ENCODE results near the gene NKD2.
"Not testable (repeated sequence)": the region's sequence is repeated elsewhere in the genome, so short reads cannot be mapped to it uniquely, and the experiment has no call there.

The NKD2 gene, protein sequence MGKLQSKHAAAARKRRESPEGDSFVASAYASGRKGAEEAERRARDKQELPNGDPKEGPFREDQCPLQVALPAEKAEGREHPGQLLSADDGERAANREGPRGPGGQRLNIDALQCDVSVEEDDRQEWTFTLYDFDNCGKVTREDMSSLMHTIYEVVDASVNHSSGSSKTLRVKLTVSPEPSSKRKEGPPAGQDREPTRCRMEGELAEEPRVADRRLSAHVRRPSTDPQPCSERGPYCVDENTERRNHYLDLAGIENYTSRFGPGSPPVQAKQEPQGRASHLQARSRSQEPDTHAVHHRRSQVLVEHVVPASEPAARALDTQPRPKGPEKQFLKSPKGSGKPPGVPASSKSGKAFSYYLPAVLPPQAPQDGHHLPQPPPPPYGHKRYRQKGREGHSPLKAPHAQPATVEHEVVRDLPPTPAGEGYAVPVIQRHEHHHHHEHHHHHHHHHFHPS

GRCh38 chr5:1008451-1009358 lies at the start of gene NKD2:
Gene NKD2 (plus strand): TSS chr5:1008802. CDS start chr5:1009058, 256 bp downstream.
- peak; percentile 73 for DNase-seq (ENCODE audit: low spot score)

DNA sequence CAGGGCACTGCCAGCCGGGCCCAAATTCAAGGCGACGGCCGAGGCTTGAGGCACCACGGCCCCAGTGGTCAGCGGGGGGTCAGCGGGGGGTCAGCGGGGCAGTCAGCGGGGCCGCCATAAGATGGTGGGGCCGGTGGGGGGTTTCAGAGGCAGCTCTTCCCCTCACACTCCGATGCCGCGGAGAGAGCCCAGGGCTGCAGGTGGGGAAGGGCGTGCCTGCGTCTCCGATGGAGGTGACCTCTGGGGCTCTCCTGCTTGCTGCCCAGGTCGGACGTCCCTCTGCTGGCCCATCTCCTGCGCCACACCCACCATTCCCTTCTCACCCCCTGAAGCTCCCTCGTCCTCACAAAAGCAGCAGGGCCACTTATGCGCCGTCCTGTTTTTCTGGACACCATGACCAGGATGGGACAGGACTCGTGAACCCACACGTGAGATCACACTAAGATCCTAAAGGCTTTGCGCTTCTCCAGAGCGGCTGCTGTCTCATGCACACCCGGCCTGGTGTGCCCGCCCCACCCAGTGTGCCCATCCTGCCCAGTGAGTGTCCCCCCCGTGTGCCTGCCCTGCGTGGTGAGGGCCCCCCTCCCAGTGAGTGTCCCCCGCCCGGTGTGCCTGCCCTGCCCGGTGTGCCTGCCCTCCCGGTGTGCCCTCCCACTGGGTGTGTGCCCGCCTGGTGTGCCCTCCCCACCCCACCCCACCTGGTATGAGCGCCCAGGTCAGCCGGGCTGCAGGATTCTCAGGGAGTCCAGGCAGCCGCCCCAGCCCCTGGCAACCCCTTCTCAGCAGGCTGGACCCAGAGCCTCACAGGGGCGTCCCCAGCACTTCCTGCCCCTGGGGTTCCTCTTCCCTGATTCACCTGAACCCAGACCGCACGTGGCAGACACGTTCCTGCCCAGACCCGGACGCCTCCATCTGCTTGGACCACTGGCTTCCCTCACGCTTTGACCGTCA lies 48.7 kb upstream of the NKD2 start:
- DNase-seq (ENCODE audit: low spot score): no peak

DNA sequence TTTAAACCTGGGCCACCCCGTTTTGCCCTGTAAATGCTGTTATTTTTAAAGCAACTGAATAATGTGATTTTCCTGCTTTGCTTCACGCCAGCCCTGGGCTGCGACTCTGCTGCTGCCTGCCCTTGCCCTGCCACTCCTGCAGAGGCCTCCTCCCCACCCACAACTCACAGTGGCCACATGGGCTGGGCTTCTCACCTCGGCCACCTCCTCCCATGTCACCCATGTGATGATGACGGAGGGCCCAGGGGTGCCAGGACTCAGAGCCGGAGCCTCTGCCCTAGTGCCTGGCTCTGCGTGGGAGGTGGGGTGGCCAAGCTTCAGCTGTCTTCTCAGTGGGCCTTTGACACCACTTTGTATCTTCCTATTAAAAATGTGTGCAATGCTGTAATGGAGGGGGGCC lies 48.1 kb upstream of the NKD2 start:
- DNase-seq (ENCODE audit: low spot score): no peak

- DNase-seq (ENCODE audit: low spot score): no peak
These were observed 47.4 kb upstream of the NKD2 start for GRCh38 chr5:961002-961710.

GRCh38 chr5:961711-962240 lies 46.8 kb upstream of the NKD2 start:
- DNase-seq (ENCODE audit: low spot score): no peak

GRCh38 chr5:962386-962785 lies 46.2 kb upstream of the NKD2 start:
- DNase-seq (ENCODE audit: low spot score): no peak

DNA sequence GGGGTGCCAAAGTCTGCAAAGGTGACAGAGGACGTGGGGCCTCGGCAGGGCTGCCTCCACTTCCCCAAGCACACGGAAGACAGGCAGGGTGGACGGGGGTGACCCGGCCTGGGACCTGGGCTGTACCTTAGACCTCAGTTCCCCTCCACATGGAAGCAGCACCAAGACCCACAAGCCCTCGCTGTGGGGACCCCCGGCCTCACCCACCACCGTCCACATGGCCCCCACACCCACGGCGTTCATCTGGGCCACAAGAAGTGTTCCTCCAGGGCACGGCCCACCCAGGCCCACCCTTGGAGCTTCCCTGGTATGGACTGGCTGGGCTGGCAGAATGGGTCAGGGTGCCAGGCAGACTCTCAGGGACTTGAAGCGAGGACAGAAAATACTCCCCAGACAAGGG lies 45.8 kb upstream of the NKD2 start:
- no peak for DNase-seq (ENCODE audit: low spot score)

- no peak for DNase-seq (ENCODE audit: low spot score)
These were observed 45.3 kb upstream of the NKD2 start for GRCh38 chr5:963310-963672.

DNA sequence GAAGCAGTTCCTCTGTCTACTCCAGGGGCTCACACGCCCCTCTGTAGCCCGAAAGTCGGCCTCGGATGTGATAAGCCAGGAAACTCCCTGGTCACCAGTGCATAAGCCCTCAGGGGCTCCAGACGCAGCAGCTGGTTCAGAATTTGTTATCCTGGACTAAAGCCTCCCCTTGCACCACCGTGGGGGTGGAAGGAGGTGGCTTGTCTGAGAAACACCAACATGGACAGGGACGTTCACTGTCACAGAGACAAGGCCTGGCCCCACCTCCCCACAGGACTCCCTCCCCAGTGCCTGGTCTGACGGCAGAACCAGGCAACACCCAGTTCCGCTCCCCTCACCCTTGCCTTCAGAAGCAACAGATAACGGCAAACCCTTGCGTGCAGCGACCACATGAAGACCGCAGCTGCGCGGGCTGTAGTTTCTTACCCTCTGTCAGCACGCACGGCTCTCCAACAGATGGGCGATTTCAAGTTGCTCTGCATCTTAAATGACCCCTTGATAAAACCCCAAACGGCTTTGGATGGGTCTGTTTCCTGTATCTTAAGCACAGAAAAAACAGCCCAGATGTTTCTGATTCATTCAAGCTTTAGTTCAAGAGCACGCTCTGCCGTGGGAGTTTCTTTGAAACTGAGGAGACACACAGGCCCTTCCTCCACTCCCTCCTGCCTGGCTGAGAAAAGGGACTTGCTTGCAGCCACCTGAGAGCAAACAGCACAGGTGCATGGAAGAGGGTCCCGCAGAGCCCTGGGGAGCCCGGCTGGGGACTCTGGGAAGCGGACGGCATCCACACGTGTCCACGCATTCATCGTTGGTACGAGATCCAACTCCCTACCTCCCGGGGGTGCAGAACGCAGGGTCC lies 44.7 kb upstream of the NKD2 start:
- no peak for DNase-seq (ENCODE audit: low spot score)

- DNase-seq (ENCODE audit: low spot score): no peak
These were observed 43.8 kb upstream of the NKD2 start for GRCh38 chr5:964821-965220.

DNA sequence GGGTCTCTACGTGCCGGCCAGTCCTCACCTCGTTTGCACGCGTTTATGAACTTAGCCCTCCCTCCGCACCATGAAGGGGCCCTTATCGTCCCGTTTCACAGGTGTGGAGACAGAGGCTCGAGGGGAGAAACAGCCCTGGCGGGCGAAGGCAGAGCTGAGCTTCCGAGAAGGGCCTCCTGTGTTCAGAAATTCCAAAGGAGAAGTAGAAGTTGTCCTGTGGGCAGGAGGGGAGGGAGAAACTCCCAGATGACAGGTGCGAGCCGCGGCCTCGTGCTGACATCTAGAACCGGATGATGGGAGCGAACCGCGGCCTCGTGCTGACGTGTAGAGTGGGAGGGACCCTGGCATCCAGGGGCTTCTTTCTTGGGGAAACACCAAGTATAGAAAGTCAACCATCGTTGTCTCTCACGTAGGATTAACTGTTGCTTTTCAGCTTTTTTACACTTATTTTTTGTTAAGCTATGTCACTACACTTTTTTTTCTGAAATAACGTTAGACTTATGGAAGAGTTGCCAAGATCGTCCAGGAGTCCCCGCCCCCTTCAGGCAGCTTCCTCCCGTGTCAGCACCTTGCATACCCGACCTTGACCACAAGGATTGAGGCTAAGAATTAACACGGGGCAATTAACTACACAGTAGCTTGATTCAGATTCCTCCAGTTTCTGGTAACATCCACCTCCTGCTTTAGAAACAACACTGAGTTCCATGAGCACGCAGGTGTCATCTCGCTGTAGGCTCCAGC lies 42.8 kb upstream of the NKD2 start:
- DNase-seq (ENCODE audit: low spot score): no peak

DNA sequence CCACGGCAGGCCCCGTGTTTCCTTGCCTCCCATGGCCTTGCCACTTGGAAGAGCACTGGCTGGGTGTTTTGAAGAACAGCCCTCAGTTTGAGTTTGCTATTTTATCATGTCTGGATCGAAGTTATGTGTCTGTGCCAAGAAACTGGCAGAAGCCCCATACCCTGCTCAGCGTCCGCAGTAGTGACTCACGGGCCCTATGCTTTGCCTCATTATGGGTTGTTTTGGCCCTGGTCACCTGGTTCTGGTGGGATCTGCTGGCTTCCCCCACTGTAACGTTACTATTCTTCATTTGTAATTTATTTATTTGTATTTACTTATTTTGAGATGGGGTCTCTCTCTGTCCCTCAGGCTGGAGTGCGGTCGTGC lies 42.3 kb upstream of the NKD2 start:
- DNase-seq (ENCODE audit: low spot score): no peak

DNA sequence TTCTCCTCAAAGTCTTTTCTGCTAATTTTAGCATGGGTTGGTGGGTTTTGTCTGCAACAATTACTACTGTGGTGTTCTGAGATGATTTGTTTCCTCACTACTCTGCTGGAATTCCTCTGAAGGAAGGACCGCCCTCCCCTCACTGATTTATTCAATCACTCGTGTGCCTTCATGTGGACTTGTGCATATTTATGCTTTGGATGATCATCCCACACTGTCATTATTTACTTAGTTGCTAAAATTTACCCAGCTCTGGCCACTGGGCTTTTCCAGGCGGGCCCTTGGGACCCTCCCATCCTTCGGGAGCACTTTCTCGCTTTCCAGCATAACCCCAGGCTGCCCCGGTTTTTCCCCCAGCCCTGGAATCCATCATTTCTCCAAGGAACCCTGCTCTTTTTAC lies 41.7 kb upstream of the NKD2 start:
- DNase-seq (ENCODE audit: low spot score): no peak

DNA sequence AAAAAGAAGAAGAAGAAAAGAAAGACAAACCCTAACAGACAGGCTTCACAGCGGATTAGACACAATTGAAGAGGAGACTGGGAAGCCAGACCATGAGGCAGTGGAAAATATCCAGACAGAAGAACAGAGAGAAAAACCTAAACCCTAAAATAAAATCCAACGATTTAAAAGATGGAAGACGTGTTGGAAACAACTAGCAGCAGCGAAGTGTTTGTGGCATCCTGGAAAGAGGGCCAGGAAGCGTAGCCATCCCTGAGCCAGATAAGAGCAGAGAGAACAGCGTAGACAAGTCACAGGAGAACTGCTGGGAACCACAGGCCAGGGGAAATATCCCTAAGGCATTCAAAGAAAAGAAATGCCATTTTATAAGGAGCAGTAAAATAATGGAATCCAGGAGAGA lies 39.7 kb upstream of the NKD2 start:
- no peak for DNase-seq (ENCODE audit: low spot score)

DNA sequence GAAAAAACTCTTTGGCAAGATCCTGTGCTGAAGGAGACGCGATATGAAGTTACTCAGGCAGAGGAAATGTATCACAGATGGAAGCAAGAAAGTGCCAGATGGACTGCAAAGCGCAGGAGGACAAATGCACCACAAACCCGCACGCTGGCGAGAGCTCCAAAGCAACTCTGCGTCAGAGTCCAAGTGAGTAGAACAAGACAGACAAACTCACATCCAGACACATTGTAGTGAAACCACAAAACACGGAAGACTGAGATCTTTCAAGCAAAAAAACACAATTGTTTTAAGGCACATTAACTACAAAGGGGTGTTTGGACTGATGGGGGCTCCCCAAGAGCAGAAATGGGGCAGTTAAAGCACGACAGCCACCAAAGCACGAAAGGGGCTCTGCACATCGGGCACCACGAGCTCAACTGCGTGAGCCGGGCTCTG lies 39.2 kb upstream of the NKD2 start:
- no peak for DNase-seq (ENCODE audit: low spot score)

- DNase-seq (ENCODE audit: low spot score): not testable (repeated sequence)
These were observed 36.0 kb upstream of the NKD2 start for GRCh38 chr5:972575-972974.

- DNase-seq (ENCODE audit: low spot score): no peak
These were observed 31.5 kb upstream of the NKD2 start for GRCh38 chr5:976849-977751.

GRCh38 chr5:978054-978453 lies 30.5 kb upstream of the NKD2 start:
- no peak for DNase-seq (ENCODE audit: low spot score)

All from LoVo (cell line).